ENCODE data around the gene HIPK3.

DNA sequence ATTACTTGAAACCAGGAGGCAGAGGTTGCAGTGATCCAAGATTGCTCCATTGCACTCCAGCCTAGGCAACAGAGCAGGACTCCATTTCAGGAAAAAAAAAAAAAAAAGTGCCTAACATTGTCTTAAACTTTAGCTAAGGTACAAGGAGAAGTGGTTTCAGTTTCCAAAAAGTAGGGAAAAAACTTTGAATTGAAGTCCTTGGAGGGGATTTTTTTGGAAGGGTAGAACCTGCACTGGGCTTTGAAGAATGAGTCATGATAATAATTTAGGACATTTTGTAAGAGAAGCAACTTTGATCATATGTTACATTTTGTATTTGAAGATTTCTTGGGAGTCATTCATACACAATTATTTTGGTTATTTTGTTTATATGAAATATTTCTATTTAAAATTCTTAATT, 31.8 kb upstream of the HIPK3 start:
- TF ChIP-seq, protein P1, sequence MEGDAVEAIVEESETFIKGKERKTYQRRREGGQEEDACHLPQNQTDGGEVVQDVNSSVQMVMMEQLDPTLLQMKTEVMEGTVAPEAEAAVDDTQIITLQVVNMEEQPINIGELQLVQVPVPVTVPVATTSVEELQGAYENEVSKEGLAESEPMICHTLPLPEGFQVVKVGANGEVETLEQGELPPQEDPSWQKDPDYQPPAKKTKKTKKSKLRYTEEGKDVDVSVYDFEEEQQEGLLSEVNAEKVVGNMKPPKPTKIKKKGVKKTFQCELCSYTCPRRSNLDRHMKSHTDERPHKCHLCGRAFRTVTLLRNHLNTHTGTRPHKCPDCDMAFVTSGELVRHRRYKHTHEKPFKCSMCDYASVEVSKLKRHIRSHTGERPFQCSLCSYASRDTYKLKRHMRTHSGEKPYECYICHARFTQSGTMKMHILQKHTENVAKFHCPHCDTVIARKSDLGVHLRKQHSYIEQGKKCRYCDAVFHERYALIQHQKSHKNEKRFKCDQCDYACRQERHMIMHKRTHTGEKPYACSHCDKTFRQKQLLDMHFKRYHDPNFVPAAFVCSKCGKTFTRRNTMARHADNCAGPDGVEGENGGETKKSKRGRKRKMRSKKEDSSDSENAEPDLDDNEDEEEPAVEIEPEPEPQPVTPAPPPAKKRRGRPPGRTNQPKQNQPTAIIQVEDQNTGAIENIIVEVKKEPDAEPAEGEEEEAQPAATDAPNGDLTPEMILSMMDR (IDR thresholded peaks at IDR 0.05; ENCODE audit: borderline replicate concordance, extremely low read depth, low read length, poor library complexity, severe bottlenecking) = no peak
- no peak for TF ChIP-seq EZH2 (IDR thresholded peaks at IDR 0.05; ENCODE audit: borderline replicate concordance, low read depth, low read length, severe bottlenecking)
